Sciatic nerve (tissue), 2 donors: Measurements from ENCODE around the gene LMAN1. TPM values are rescaled to one million over a fixed set of nuclear protein-coding genes. Genes with fewer than 3 reads are reported as not detected.
A peak's percentile ranks its signal among the peaks of the same experiment; 100 is the strongest.

Source experiments
- ATAC-seq: fragments of 200-7000 bp; cut with Tn5 transposase; one replicate; pipeline ENCODE4 v1.9.1; 2020; ENCODE audit warnings: mild to moderate bottlenecking, moderate library complexity
- DNase-seq: peaks from one replicate; pipeline ENCODE4 v3.0.0-alpha.2; 2020; ENCODE audit warnings: low spot score
- intact Hi-C: fragments of 100-400 bp; cut with DNase I; formaldehyde crosslinking; loops from one replicate; pipeline ENCODE4 v1.14.2; 2022
- total RNA-seq: library from RNA; stranded (reverse); fragmentation: NEBNext Ultra II Directional; extraction: Animal tissue kit (Norgen Biotek cat#: 25700); gene quantifications from one replicate; pipeline ENCODE4 v1.2.1, GENCODE V29; 2021
- donor health status: DM: no; HTN: no; CAD: no.
- donor health status: DM: no; HTN: no; CAD: no.

Gene LMAN1
- total RNA-seq, 1 donor from 2014 or later, result 64.1 TPM

GRCh38 chr18:59308938-59309260, 50.2 kb downstream of the LMAN1 start:
- DNase-seq (no peak), ATAC-seq (no peak)
- intact Hi-C loops, result no loop called here

- intact Hi-C loops, result no loop called here
- DNase-seq (peak; percentile 86), ATAC-seq (peak; percentile 95)
These were observed 50.7 kb downstream of the LMAN1 start for GRCh38 chr18:59308248-59308937.

GRCh38 chr18:59306640-59307039, 52.4 kb downstream of the LMAN1 start:
- intact Hi-C loops, result no loop called here
- ATAC-seq, result no peak
- no peak for DNase-seq

GRCh38 chr18:59305295-59305694, 53.8 kb downstream of the LMAN1 start:
- DNase-seq (no peak), ATAC-seq (no peak)
- intact Hi-C loops, result no loop called here

- no peak for ATAC-seq
- intact Hi-C loops, result no loop called here
- no peak for DNase-seq
These were observed 55.3 kb downstream of the LMAN1 start for GRCh38 chr18:59303656-59304195.

- ATAC-seq (no peak), DNase-seq (no peak)
- intact Hi-C loops, result no loop called here
These were observed 56.1 kb downstream of the LMAN1 start for GRCh38 chr18:59303006-59303405.

GRCh38 chr18:59301929-59302328, 57.1 kb downstream of the LMAN1 start:
- DNase-seq, result no peak
- intact Hi-C loops, result no loop called here
- ATAC-seq, result no peak

- intact Hi-C loops, result no loop called here
- ATAC-seq (no peak), DNase-seq (no peak)
These were observed 58.3 kb downstream of the LMAN1 start for GRCh38 chr18:59300676-59301285.

GRCh38 chr18:59298871-59299270, 60.2 kb downstream of the LMAN1 start:
- ATAC-seq (no peak), DNase-seq (no peak)
- intact Hi-C loops, result no loop called here

- no peak for DNase-seq
- intact Hi-C loops, result no loop called here
These were observed 65.7 kb downstream of the LMAN1 start for GRCh38 chr18:59293317-59293716.

GRCh38 chr18:59286341-59286740, 72.7 kb downstream of the LMAN1 start:
- no peak for ATAC-seq
- intact Hi-C loops, result no loop called here
- no peak for DNase-seq

More at GRCh38 chr18:59293317-59293716, 65.7 kb downstream of the LMAN1 start:
- no peak for ATAC-seq

GRCh38 chr18:59282341-59282740, 76.7 kb downstream of the LMAN1 start:
- intact Hi-C loops, result no loop called here
- no peak for ATAC-seq
- DNase-seq, result no peak

- intact Hi-C loops, result no loop called here
- ATAC-seq (no peak), DNase-seq (no peak)
These were observed 79.3 kb downstream of the LMAN1 start for GRCh38 chr18:59279722-59280121.

- DNase-seq (no peak), ATAC-seq (no peak)
- intact Hi-C loops, result no loop called here
These were observed 79.9 kb downstream of the LMAN1 start for GRCh38 chr18:59279193-59279592.

GRCh38 chr18:59278793-59279192, 80.3 kb downstream of the LMAN1 start:
- intact Hi-C loops, result no loop called here
- DNase-seq, result no peak
- no peak for ATAC-seq

Other genes starting within 250 kb of the LMAN1 start
- 41.1 TPM for gene SEC11C, start 219.4 kb downstream of the LMAN1 start, total RNA-seq
- gene GRP, start 139.1 kb downstream of the LMAN1 start, total RNA-seq, result not detected
- gene RAX, start 85.8 kb downstream of the LMAN1 start, total RNA-seq, result not detected
- gene CPLX4, start 40.6 kb downstream of the LMAN1 start, total RNA-seq, result not detected